GM19023 (cell line): ENCODE data around the gene CCDC112.
"Not testable (repeated sequence)": the region's sequence is repeated elsewhere in the genome, so short reads cannot be mapped to it uniquely, and the experiment has no call there.

Source experiments
- ATAC-seq: cut with Tn5 transposase; IDR thresholded peaks from one replicate; pipeline ENCODE4 v1.9.1; 2021; ENCODE audit warnings: mild to moderate bottlenecking, moderate library complexity; ENCODE audit not compliant: unreplicated experiment

Gene CCDC112

GRCh38 chr5:115296124-115297022 lies at the start of gene CCDC112:
Gene CCDC112 (minus strand): TSS chr5:115296654. CDS start chr5:115296543, 111 bp downstream.
- ATAC-seq: peak; percentile 81

- ATAC-seq: no peak
These were observed 48.9 kb upstream of the CCDC112 start for GRCh38 chr5:115345344-115345743.

GRCh38 chr5:115343855-115344254 lies 47.4 kb upstream of the CCDC112 start:
- no peak for ATAC-seq

- ATAC-seq: no peak
These were observed 46.3 kb upstream of the CCDC112 start for GRCh38 chr5:115342590-115343377.

GRCh38 chr5:115341745-115342144 lies 45.3 kb upstream of the CCDC112 start:
- ATAC-seq: no peak

GRCh38 chr5:115338851-115339250 lies 42.4 kb upstream of the CCDC112 start:
- ATAC-seq: no peak

GRCh38 chr5:115337882-115338281 lies 41.4 kb upstream of the CCDC112 start:
- ATAC-seq: no peak

GRCh38 chr5:115336964-115337363 lies 40.5 kb upstream of the CCDC112 start:
- no peak for ATAC-seq

GRCh38 chr5:115336201-115336720 lies 39.8 kb upstream of the CCDC112 start:
- ATAC-seq: no peak

- no peak for ATAC-seq
These were observed 38.8 kb upstream of the CCDC112 start for GRCh38 chr5:115335301-115335700.

- ATAC-seq: no peak
These were observed 36.7 kb upstream of the CCDC112 start for GRCh38 chr5:115333164-115333563.

- no peak for ATAC-seq
These were observed 34.4 kb upstream of the CCDC112 start for GRCh38 chr5:115330830-115331229.

GRCh38 chr5:115329475-115329874 lies 33.0 kb upstream of the CCDC112 start:
- ATAC-seq: no peak

- ATAC-seq: not testable (repeated sequence)
These were observed 32.3 kb upstream of the CCDC112 start for GRCh38 chr5:115328617-115329274.

- ATAC-seq: no peak
These were observed 29.0 kb upstream of the CCDC112 start for GRCh38 chr5:115325296-115325959.

GRCh38 chr5:115324021-115324420 lies 27.6 kb upstream of the CCDC112 start:
- no peak for ATAC-seq

- ATAC-seq: no peak
These were observed 26.3 kb upstream of the CCDC112 start for GRCh38 chr5:115322729-115323128.

GRCh38 chr5:115321309-115321708 lies 24.9 kb upstream of the CCDC112 start:
- ATAC-seq: no peak

GRCh38 chr5:115320515-115320914 lies 24.1 kb upstream of the CCDC112 start:
- no peak for ATAC-seq

- no peak for ATAC-seq
These were observed 23.6 kb upstream of the CCDC112 start for GRCh38 chr5:115320006-115320405.

- no peak for ATAC-seq
These were observed 22.6 kb upstream of the CCDC112 start for GRCh38 chr5:115319007-115319406.
